GM19043 (cell line): ENCODE results near the gene TMEM63C.

Experiments used
- ATAC-seq: cut with Tn5 transposase; IDR thresholded peaks from one replicate; pipeline ENCODE4 v1.9.1; 2021; ENCODE audit warnings: low read depth; ENCODE audit not compliant: unreplicated experiment

TMEM63C gene

GRCh38 chr14:77306416-77306815 is 124.8 kb downstream of the TMEM63C start:
- ATAC-seq: no peak

- ATAC-seq: no peak
These were observed 125.4 kb downstream of the TMEM63C start for GRCh38 chr14:77306851-77307496.
